ENCODE results near the gene FLVCR1. TPM values are rescaled to one million over a fixed set of nuclear protein-coding genes. Genes with fewer than 3 reads are reported as not detected.

FLVCR1 gene
- total and polyA plus RNA-seq, 2 donors (not counting 3 experiments of a cell fraction or from before 2014, with no cell fraction given), result 3.2 to 11.9 TPM

GRCh38 chr1:212926372-212926771, 68.3 kb downstream of the FLVCR1 start:
- H3K9me1 ChIP-seq (replicated peaks; ENCODE audit: control insufficient read depth, extremely low read depth, insufficient read depth, low read length), result no peaks in the 10 kb centered on the region
- FAIRE-seq (no peak), DNase-seq (ENCODE audit: low read depth, low spot score) (no peak)
- TF ChIP-seq MAX (IDR thresholded peaks at IDR 0.05; ENCODE audit: insufficient read depth, insufficient read length) (no peak), CTCF (IDR thresholded peaks at IDR 0.05; ENCODE audit: extremely low read depth in 1 of 2, insufficient read depth in 1 of 2, low read depth in 1 of 2, low read length in 2 of 2) (no peak), GATA2 (IDR thresholded peaks at IDR 0.05; ENCODE audit: insufficient read depth, insufficient read length, low read depth, low read length) (no peak), EZH2 (IDR thresholded peaks at IDR 0.05; ENCODE audit: borderline replicate concordance, low read depth, low read length, severe bottlenecking) (no peak), JUN (IDR thresholded peaks at IDR 0.05; ENCODE audit: borderline replicate concordance, insufficient read depth, insufficient read length, low read depth) (no peak), MYC (IDR thresholded peaks at IDR 0.05; ENCODE audit: low read depth, low read length) (no peak), FOS (IDR thresholded peaks at IDR 0.05; ENCODE audit: borderline replicate concordance, insufficient read depth, low read length) (no peak), POLR2A (IDR thresholded peaks at IDR 0.05; ENCODE audit: low read depth, low read length) (no peak), POLR2AphosphoS5 (IDR thresholded peaks at IDR 0.05; ENCODE audit: insufficient read depth, low read depth, low read length) (no peak)
- H3K4me3 ChIP-seq (replicated peaks in 1 of 3; ENCODE audit: insufficient read depth in 1 of 3, low read depth in 1 of 3, low read length in 3 of 3), result no peak overlapping the region
- dilution Hi-C loops (cut with MboI; ENCODE audit: extremely low pct_ligation_motif_present, low sequenced_read_pairs), result no loop called here
- no peak overlapping the region for H3K27ac ChIP-seq (ENCODE audit: insufficient read depth, low read depth, low read length)
- H3K36me3 ChIP-seq (ENCODE audit: control insufficient read depth in 2 of 2, extremely low read depth in 1 of 2, insufficient read depth in 2 of 2, low read length in 2 of 2), result no peaks in the 10 kb centered on the region
- H3K4me2 ChIP-seq (ENCODE audit: insufficient read depth, low read length), result no peak overlapping the region
- CTCF ChIA-PET, result no interaction called here
- BruUV-seq (replicated peaks), result no TSS peak
- intact Hi-C loops (cut with micrococcal nuclease), result no loop called here
- H2AFZ ChIP-seq (ENCODE audit: low read depth, low read length), result no peak overlapping the region
- no peak overlapping the region for H3K9ac ChIP-seq (replicated peaks; ENCODE audit: extremely low read depth, insufficient read depth, low read length)
- no peaks in the 10 kb centered on the region for H4K20me1 ChIP-seq (replicated peaks; ENCODE audit: control insufficient read depth, extremely low read depth, insufficient read depth, low read length)
- peaks cover 0 to 2% of the 10 kb centered on the region in 2 experiments for H3K27me3 ChIP-seq (ENCODE audit: control insufficient read depth in 2 of 2, insufficient read depth in 2 of 2, low read length in 2 of 2)
- POLR2A ChIA-PET, result no interaction called here
- H3K4me1 ChIP-seq (ENCODE audit: control insufficient read depth, extremely low read depth, insufficient read depth, low read length), result no peaks in the 10 kb centered on the region
- no peaks in the 10 kb centered on the region for H3K79me2 ChIP-seq (ENCODE audit: control insufficient read depth, insufficient read depth, low read length)
- H3K9me3 ChIP-seq (replicated peaks; ENCODE audit: control insufficient read depth, insufficient read depth, low read length), result no peaks in the 10 kb centered on the region
